Stimulated activated CD8-positive, alpha-beta memory T cell treated with anti-CD3 and anti-CD28 coated beads, Interleukin-15, amount 100 ng/mL, for 4 hours (primary cell): Measurements from ENCODE around the gene LEF1.

ENCODE experiments used
- DNase-seq, 2 donors: peaks; one replicate each; pipeline ENCODE4 v3.0.0-alpha.2; 2020; ENCODE audit warnings: low read depth in 2 of 2

The LEF1 gene

DNA sequence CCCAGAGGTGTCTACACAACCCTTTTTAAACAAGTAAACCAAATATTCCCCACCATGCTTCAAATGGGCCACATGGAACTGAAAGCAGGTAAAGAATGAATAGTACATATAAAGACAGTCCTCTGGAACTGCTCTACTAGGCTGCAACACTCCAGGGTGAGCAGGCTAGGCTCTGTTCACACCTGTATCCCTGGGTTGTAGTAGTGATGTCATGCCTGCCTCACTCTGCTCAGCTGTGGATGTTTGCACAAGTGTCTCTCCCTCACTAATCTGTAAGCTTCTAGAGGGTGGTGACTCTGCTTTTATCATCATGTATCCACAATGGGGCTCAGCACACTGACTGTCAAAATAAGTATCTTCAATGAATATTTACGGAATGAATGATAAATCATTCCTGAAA lies 20.4 kb downstream of the LEF1 start:
- no peak for DNase-seq

- no peak for DNase-seq
Observed at GRCh38 chr4:108146819-108147218, 21.9 kb downstream of the LEF1 start.

DNA sequence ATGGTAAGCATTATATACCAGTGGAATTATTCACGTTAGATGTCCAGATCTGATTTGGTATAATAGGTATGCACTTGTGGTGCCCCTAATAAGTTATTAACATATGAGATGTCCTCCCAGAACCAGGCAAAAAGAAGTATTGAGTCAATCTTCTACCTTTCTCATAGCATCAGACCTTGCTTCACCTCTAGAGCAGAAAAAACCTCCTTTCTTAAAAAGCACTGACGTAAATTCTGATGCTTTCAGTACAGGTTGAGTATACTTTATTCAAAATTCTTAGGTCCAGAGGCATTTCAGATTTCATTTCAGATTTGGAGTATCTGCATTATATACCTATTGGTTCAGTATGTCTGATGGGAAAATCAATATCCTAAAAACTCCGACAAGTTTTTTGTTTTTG lies 22.4 kb downstream of the LEF1 start:
- no peak for DNase-seq

GRCh38 chr4:108144451-108144850 lies 24.3 kb downstream of the LEF1 start:
- DNase-seq, result no peak

- no peak for DNase-seq
Observed at GRCh38 chr4:108143515-108143914, 25.2 kb downstream of the LEF1 start.

GRCh38 chr4:108142870-108143269 lies 25.9 kb downstream of the LEF1 start:
- DNase-seq, result no peak

DNA sequence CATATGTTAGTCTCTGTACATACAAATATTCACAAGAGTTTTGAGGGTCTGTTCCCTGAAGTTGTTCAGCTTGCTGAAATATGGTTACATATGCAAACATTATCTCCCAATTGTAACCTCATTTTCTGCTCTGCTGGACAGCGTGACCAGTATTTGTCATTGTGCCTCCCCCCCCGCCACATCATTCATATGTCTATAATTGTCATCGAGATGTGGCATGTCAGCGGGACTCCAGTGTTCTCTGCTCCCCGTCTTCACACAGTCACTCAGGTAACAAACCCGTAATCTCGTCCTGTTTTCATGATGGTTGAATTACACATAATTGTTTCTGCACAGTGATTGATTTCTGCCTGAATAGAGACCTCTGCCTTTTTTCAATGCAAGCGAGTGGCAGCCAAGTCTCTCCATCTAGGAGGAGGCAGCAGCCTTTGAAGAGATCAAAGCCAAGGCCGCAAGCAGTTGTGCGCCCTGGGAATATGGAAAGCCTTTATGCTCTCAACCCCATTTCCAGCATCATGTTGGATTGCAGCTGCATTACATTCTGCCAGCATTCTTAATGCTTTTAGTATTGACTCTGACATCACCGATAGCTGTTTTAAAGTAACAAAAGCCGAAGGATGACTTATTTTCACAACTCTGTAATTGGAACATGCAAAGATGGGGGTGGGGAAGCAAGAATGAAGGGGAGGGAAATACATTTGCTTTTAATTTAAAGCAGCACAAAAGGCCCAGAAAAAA lies 27.4 kb downstream of the LEF1 start:
- DNase-seq, result no peak

GRCh38 chr4:108140328-108140727 lies 28.4 kb downstream of the LEF1 start:
- no peak for DNase-seq

DNA sequence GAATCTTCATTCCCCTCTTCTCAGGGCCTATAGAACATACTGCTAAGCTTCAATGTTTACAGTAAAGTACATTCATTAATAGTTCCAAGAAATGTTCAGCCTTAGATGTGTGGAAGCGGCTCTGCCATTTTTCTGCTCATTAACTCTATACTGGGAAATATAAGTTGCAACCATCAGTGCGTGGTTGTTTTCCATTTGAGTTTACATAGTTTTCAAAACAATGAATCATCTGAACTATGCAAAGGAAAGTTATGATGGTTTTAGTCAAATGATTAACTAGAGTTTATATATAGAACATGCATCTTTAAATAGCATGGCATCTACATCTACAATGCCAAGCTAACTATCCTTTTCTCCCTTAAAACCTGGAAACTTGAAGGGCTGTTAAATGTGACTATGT lies 29.6 kb downstream of the LEF1 start:
- DNase-seq, result no peak

- no peak for DNase-seq
Observed at GRCh38 chr4:108135549-108136209, 33.1 kb downstream of the LEF1 start.

GRCh38 chr4:108130955-108131354 lies 37.8 kb downstream of the LEF1 start:
- DNase-seq, result no peak

DNA sequence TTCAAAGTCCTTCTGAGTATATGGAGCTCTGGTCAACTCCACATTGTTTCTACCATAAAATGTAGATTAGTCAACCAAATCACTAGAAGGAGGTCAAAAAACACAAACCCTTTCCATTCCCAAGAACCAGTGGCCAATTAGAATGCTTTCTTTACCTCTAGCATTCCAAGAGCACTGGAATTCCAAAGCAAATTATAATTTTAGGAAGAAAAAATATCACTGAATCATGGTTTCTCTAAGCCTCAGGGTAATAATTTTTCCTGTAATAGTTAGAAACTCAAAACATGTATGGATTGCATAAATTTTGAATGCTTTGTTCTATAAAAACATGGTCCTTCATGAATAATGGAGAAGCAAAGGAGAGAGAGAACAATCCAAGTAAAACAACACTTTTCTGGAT lies 39.5 kb downstream of the LEF1 start:
- no peak for DNase-seq

DNA sequence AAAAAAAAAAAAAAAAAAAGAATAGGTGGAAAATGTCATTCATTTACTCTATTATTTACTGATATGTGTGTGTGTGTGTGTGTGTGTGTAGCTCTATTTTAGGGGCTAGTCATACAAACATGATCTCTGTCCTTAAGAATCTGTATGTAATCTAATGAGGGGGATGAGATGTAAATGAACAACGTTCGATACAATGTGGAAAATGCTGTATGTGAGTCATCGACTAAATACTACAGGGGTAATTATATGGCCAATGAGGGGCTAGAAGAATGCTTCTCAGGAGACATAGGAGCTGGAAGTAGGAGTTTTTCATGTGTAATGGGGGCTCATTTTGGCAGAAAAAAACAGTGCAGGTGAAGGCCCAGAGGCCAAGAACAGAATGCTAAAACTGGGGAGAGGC lies 41.9 kb downstream of the LEF1 start:
- no peak for DNase-seq

DNA sequence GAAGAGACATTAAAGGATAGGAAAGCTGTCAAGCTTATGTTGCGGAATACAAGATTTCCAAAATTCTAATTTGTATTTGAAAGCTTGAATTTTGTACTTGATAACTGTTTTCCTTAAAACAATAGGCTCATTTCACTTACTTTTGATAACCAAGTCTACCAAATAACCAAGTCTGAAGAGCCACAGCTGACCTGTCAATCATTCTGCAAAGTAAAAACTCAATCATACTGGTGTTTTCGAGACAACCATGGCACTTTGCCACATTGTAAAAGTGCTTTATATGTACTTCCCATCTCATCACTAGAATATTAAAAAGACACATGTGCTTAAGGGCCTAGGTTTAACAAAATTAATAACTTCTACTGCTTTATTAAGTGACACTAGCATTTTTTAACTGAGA lies 47.9 kb downstream of the LEF1 start:
- DNase-seq, result no peak

DNA sequence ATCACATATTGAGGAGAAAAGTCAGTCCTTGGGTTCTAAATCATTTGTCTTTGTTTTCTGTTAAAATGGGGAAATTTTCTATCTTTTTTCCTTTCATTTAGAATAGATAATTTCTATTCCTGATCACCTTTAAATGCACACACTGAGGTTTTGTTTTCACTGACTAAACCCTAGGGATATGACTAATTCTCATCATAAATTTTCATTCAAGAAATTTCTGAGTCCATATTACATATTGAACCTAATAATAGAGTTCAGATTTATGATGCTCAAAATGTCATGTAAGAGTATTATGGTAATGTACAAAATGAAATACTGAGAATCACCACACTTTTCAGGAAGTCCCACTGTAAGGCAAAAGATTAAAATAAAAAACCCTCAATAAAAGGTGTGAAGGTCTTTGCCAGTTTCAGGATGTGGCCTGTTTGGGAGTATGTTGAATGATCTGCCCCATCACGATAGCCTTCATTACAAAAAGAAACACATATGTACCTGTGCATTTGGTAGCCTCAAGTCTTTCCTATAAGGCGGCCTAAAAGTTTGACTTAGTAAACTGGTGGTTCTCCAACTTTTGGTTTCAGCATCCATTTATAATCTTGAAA lies 49.4 kb downstream of the LEF1 start:
- DNase-seq, result no peak

GRCh38 chr4:108118505-108118904 lies 50.2 kb downstream of the LEF1 start:
- DNase-seq, result no peak

GRCh38 chr4:108117418-108118182 lies 51.1 kb downstream of the LEF1 start:
- DNase-seq, result no peak

DNA sequence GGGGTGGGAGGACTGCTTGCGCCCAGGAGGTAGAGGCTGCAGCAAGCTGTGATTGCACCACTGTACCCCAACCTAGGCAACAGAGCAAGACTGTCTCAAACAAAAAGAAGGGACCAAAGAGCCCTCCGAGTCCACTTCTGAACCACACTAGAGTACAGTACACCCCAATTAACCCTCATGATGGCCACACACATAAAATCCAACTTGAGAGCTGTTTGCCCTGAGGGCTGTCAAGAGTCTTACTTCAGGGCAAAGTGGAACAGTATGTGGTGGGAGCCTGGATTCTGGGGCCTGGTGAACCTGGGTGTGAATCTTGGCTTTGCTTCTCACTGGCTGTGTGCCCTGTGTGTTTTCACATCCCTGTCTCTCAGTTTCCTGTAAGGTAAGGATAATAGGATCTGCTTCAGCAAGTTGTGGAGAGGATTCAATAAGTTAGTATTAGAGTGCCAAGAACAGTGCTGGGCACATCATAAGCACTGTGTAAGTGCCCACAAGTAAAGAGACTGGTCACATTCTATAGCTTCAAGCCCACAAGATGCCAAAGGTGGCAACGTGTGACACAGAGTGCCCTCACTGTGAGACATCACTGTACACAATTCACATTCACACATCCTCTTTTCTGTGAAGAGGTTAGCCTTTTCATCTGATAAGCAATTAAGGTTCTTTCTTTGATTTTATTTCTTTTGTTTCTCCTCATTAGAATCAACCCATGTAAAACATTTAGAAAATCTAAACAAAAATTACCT lies 52.1 kb downstream of the LEF1 start:
- DNase-seq, result no peak

GRCh38 chr4:108115168-108115526 lies 53.6 kb downstream of the LEF1 start:
- DNase-seq, result no peak

DNA sequence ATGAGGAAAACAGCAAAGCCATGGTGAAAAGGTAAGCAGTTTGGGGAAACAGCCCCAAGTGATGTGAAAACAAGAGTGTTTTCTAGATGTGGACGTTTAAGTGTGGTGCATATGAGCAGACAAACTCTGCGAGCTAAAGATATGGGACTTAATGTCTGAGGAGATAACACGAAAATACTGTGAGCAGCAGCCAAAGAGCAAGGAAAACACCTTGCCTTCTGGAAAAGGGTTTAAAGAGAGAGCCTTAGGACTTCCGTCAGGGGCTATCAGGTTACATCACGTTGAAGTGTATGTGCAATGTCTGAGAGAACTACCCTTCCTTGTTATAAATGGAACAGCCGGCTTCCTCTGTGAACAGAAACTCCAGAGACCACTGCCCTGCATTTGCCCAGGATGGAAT lies 54.2 kb downstream of the LEF1 start:
- DNase-seq, result no peak

DNA sequence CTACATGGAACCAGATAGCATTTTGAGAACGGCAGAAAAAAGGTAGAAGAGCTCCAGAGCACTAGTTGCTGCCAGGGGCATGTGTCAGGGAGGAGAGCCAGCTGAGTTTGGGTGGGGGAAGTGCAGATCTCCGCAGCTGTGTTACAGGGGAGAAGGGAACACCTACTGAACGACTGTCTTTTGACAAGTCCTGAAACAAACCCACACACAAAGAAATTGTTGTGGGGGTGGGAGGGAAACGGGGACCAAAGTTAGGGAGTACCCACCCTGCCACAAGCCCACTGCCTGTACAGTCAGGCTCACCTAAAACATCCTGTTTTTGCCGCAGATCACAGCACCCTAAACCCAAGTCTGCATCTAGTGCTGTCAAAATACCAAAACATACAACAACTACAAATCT lies 55.5 kb downstream of the LEF1 start:
- peak in 1 of 2 donors; percentile 11 for DNase-seq

GRCh38 chr4:108111781-108112180 lies 57.0 kb downstream of the LEF1 start:
- DNase-seq, result no peak
